ENCODE data around the gene POLE2. TPM values are rescaled to one million over a fixed set of nuclear protein-coding genes. Genes with fewer than 3 reads are reported as not detected.

The POLE2 gene
- total and polyA plus RNA-seq, 2 of the 13 experiments (the other 11 are each of a cell fraction or from before 2014, with no cell fraction given), result 16.6 to 37.0 TPM

DNA sequence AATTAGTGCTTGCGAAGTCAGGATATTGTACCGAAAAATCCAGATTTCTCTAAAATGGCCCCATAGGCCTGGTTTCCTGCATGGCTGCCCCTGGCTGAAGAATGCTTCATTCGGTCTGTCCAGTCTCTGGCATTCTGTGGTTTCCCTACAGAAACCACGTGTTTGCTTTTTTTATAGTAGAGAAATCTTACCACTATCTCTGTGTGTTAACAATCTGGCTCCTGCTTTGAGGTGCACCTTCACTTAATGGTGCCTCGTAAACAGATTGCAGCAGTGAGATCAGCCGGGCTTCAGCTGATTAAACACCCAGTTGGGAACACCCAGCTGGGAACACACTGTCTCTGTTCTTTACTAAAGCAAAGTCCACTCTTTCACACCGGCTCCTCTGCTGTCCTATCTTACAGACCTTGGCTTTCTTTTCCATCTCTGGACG is 46.3 kb downstream of the POLE2 start (continued):
- TF ChIP-seq, protein P1, sequence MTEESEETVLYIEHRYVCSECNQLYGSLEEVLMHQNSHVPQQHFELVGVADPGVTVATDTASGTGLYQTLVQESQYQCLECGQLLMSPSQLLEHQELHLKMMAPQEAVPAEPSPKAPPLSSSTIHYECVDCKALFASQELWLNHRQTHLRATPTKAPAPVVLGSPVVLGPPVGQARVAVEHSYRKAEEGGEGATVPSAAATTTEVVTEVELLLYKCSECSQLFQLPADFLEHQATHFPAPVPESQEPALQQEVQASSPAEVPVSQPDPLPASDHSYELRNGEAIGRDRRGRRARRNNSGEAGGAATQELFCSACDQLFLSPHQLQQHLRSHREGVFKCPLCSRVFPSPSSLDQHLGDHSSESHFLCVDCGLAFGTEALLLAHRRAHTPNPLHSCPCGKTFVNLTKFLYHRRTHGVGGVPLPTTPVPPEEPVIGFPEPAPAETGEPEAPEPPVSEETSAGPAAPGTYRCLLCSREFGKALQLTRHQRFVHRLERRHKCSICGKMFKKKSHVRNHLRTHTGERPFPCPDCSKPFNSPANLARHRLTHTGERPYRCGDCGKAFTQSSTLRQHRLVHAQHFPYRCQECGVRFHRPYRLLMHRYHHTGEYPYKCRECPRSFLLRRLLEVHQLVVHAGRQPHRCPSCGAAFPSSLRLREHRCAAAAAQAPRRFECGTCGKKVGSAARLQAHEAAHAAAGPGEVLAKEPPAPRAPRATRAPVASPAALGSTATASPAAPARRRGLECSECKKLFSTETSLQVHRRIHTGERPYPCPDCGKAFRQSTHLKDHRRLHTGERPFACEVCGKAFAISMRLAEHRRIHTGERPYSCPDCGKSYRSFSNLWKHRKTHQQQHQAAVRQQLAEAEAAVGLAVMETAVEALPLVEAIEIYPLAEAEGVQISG (CRISPR knock-in tag; IDR thresholded peaks at IDR 0.05), result peak; percentile 81
- TF ChIP-seq ZNF431 (CRISPR knock-in tag; IDR thresholded peaks at IDR 0.05; ENCODE audit: borderline replicate concordance, low read depth) (0 out of 2 replicates have a peak, but pooled peaks have one; percentile 67), ONECUT2 (CRISPR knock-in tag; IDR thresholded peaks at IDR 0.05) (0 out of 2 replicates have a peak, but pooled peaks have one; percentile 23), KLF12 (CRISPR knock-in tag; IDR thresholded peaks at IDR 0.05; ENCODE audit: borderline replicate concordance) (no peak), MED1 (CRISPR knock-in tag; IDR thresholded peaks at IDR 0.05) (peak; percentile 88), MAZ (IDR thresholded peaks at IDR 0.05; ENCODE audit: borderline replicate concordance, low read depth, low read length) (no peak), MAZ (CRISPR knock-in tag; IDR thresholded peaks at IDR 0.05; ENCODE audit: low read depth) (0 out of 2 replicates have a peak, but pooled peaks have one; percentile 24), ZMYM3 (CRISPR knock-in tag; IDR thresholded peaks at IDR 0.05) (peak; percentile 93), EZH2 (conservative IDR thresholded peaks at IDR 0.05; ENCODE audit: low read depth, low read length) (no peak), ZNF205 (CRISPR knock-in tag; IDR thresholded peaks at IDR 0.05) (0 out of 2 replicates have a peak, but pooled peaks have one; percentile 38), TOPORS (CRISPR knock-in tag; IDR thresholded peaks at IDR 0.05) (0 out of 2 replicates have a peak, but pooled peaks have one; percentile 32), MXI1 (IDR thresholded peaks at IDR 0.05; ENCODE audit: borderline replicate concordance, low read depth, low read length) (peak; percentile 84; the same call in 1 of the 3 replicates), POLR2A (IDR thresholded peaks at IDR 0.05; ENCODE audit: insufficient read depth in 1 of 2, low read depth in 2 of 2, low read length in 2 of 2) (peak in 1 of 2 experiments; percentile 40; a peak in 1 of 4 replicates), ZSCAN31 (CRISPR knock-in tag; IDR thresholded peaks at IDR 0.05; ENCODE audit: low read depth) (no peak), HMG20A (CRISPR knock-in tag; IDR thresholded peaks at IDR 0.05; ENCODE audit: borderline replicate concordance) (peak; percentile 86; the same call in 1 of the 2 replicates), DPF2 (CRISPR knock-in tag; IDR thresholded peaks at IDR 0.05; ENCODE audit: borderline replicate concordance, low read depth) (peak; percentile 83), ZNF614 (CRISPR knock-in tag; IDR thresholded peaks at IDR 0.05; ENCODE audit: borderline replicate concordance) (peak; percentile 82; the same call in 1 of the 2 replicates)
- TF ChIP-seq, protein P2, sequence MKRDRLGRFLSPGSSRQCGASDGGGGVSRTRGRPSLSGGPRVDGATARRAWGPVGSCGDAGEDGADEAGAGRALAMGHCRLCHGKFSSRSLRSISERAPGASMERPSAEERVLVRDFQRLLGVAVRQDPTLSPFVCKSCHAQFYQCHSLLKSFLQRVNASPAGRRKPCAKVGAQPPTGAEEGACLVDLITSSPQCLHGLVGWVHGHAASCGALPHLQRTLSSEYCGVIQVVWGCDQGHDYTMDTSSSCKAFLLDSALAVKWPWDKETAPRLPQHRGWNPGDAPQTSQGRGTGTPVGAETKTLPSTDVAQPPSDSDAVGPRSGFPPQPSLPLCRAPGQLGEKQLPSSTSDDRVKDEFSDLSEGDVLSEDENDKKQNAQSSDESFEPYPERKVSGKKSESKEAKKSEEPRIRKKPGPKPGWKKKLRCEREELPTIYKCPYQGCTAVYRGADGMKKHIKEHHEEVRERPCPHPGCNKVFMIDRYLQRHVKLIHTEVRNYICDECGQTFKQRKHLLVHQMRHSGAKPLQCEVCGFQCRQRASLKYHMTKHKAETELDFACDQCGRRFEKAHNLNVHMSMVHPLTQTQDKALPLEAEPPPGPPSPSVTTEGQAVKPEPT (CRISPR knock-in tag; IDR thresholded peaks at IDR 0.05; ENCODE audit: low read depth), result no peak
- TF ChIP-seq, protein P3, sequence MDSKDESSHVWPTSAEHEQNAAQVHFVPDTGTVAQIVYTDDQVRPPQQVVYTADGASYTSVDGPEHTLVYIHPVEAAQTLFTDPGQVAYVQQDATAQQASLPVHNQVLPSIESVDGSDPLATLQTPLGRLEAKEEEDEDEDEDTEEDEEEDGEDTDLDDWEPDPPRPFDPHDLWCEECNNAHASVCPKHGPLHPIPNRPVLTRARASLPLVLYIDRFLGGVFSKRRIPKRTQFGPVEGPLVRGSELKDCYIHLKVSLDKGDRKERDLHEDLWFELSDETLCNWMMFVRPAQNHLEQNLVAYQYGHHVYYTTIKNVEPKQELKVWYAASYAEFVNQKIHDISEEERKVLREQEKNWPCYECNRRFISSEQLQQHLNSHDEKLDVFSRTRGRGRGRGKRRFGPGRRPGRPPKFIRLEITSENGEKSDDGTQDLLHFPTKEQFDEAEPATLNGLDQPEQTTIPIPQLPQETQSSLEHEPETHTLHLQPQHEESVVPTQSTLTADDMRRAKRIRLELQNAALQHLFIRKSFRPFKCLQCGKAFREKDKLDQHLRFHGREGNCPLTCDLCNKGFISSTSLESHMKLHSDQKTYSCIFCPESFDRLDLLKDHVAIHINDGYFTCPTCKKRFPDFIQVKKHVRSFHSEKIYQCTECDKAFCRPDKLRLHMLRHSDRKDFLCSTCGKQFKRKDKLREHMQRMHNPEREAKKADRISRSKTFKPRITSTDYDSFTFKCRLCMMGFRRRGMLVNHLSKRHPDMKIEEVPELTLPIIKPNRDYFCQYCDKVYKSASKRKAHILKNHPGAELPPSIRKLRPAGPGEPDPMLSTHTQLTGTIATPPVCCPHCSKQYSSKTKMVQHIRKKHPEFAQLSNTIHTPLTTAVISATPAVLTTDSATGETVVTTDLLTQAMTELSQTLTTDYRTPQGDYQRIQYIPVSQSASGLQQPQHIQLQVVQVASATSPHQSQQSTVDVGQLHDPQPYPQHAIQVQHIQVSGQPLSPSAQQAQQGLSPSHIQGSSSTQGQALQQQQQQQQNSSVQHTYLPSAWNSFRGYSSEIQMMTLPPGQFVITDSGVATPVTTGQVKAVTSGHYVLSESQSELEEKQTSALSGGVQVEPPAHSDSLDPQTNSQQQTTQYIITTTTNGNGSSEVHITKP (CRISPR knock-in tag; IDR thresholded peaks at IDR 0.05; ENCODE audit: low read depth), result peak; percentile 43; the same call in 1 of the 2 replicates
